ENCODE results near the gene SPRYD3.
"Not testable (repeated sequence)": the region's sequence is repeated elsewhere in the genome, so short reads cannot be mapped to it uniquely, and the experiment has no call there.

Gene SPRYD3

GRCh38 chr12:53079226-53080117 lies at the start of gene SPRYD3:
Gene SPRYD3 (minus strand): TSS chr12:53079390. CDS start chr12:53079333, 57 bp downstream.
- peak; percentile 96 for DNase-seq (ENCODE audit: low read depth)

GRCh38 chr12:53127169-53127568 lies 48.0 kb upstream of the SPRYD3 start:
- no peak for DNase-seq (ENCODE audit: low read depth)

GRCh38 chr12:53124352-53124723 lies 45.1 kb upstream of the SPRYD3 start:
- DNase-seq (ENCODE audit: low read depth) = no peak

GRCh38 chr12:53123578-53124351 lies 44.6 kb upstream of the SPRYD3 start:
- no peak for DNase-seq (ENCODE audit: low read depth)

GRCh38 chr12:53122961-53123468 lies 43.8 kb upstream of the SPRYD3 start:
- no peak for DNase-seq (ENCODE audit: low read depth)

GRCh38 chr12:53120685-53121525 lies 41.7 kb upstream of the SPRYD3 start:
- no peak for DNase-seq (ENCODE audit: low read depth)

GRCh38 chr12:53118751-53119300 lies 39.6 kb upstream of the SPRYD3 start:
- DNase-seq (ENCODE audit: low read depth) = no peak

GRCh38 chr12:53115891-53116648 lies 36.9 kb upstream of the SPRYD3 start:
- no peak for DNase-seq (ENCODE audit: low read depth)

- DNase-seq (ENCODE audit: low read depth) = no peak
These were observed 36.1 kb upstream of the SPRYD3 start for GRCh38 chr12:53115112-53115890.

- no peak for DNase-seq (ENCODE audit: low read depth)
These were observed 34.8 kb upstream of the SPRYD3 start for GRCh38 chr12:53113951-53114350.

GRCh38 chr12:53113136-53113705 lies 34.0 kb upstream of the SPRYD3 start:
- DNase-seq (ENCODE audit: low read depth) = no peak

GRCh38 chr12:53112431-53112830 lies 33.2 kb upstream of the SPRYD3 start:
- not testable (repeated sequence) for DNase-seq (ENCODE audit: low read depth)

GRCh38 chr12:53107122-53107521 lies 27.9 kb upstream of the SPRYD3 start:
- no peak for DNase-seq (ENCODE audit: low read depth)

GRCh38 chr12:53105712-53106439 lies 26.7 kb upstream of the SPRYD3 start:
- no peak for DNase-seq (ENCODE audit: low read depth)

- no peak for DNase-seq (ENCODE audit: low read depth)
These were observed 26.1 kb upstream of the SPRYD3 start for GRCh38 chr12:53105256-53105655.

GRCh38 chr12:53103860-53104305 lies 24.7 kb upstream of the SPRYD3 start:
- no peak for DNase-seq (ENCODE audit: low read depth)

GRCh38 chr12:53102883-53103807 lies 24.0 kb upstream of the SPRYD3 start, which contains the start of gene SOAT2:
Gene SOAT2 (plus strand): TSS chr12:53103486. CDS start chr12:53103578, 92 bp downstream.
- DNase-seq (ENCODE audit: low read depth) = peak; percentile 40

All from activated T-cell treated with anti-CD3 and anti-CD28 coated beads for 24 hours (primary cell).